Measurements from ENCODE around the gene MEN1.

The MEN1 gene

DNA sequence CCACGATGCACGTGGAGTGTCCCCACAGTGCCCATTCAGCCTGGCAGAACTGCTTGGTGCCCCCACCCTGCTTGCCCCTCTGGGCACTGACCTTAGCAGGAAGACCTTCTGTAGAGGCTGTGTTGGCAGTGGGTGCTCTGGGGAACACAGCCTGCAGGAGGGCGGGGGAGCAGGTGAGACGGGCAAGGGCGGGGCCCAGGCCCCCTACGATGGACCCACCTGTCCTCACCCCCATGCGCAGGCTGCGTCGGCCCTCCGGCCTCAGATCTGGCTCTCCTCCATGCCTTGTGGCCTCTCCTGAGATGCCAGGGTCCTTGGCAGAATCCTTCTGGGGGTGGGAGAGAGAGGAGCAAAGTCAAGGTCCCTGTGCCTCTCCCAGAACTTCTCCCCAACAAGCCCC is 23.2 kb upstream of the MEN1 start:
- TF ChIP-seq ZSCAN30 (tag by site-specific recombination; IDR thresholded peaks at IDR 0.05), result no peak
- TF ChIP-seq ZNF302 (tag by site-specific recombination; IDR thresholded peaks at IDR 0.05; ENCODE audit: low read depth), result no peak
- TF ChIP-seq ZNF670 (tag by site-specific recombination; IDR thresholded peaks at IDR 0.05; ENCODE audit: low read depth), result no peak
- TF ChIP-seq ZNF16 (tag by site-specific recombination; IDR thresholded peaks at IDR 0.05; ENCODE audit: low read depth), result no peak
- TF ChIP-seq, protein P1, sequence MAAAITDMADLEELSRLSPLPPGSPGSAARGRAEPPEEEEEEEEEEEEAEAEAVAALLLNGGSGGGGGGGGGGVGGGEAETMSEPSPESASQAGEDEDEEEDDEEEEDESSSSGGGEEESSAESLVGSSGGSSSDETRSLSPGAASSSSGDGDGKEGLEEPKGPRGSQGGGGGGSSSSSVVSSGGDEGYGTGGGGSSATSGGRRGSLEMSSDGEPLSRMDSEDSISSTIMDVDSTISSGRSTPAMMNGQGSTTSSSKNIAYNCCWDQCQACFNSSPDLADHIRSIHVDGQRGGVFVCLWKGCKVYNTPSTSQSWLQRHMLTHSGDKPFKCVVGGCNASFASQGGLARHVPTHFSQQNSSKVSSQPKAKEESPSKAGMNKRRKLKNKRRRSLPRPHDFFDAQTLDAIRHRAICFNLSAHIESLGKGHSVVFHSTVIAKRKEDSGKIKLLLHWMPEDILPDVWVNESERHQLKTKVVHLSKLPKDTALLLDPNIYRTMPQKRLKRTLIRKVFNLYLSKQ (tag by site-specific recombination; IDR thresholded peaks at IDR 0.05; ENCODE audit: borderline replicate concordance), result no peak
- TF ChIP-seq, protein P2, sequence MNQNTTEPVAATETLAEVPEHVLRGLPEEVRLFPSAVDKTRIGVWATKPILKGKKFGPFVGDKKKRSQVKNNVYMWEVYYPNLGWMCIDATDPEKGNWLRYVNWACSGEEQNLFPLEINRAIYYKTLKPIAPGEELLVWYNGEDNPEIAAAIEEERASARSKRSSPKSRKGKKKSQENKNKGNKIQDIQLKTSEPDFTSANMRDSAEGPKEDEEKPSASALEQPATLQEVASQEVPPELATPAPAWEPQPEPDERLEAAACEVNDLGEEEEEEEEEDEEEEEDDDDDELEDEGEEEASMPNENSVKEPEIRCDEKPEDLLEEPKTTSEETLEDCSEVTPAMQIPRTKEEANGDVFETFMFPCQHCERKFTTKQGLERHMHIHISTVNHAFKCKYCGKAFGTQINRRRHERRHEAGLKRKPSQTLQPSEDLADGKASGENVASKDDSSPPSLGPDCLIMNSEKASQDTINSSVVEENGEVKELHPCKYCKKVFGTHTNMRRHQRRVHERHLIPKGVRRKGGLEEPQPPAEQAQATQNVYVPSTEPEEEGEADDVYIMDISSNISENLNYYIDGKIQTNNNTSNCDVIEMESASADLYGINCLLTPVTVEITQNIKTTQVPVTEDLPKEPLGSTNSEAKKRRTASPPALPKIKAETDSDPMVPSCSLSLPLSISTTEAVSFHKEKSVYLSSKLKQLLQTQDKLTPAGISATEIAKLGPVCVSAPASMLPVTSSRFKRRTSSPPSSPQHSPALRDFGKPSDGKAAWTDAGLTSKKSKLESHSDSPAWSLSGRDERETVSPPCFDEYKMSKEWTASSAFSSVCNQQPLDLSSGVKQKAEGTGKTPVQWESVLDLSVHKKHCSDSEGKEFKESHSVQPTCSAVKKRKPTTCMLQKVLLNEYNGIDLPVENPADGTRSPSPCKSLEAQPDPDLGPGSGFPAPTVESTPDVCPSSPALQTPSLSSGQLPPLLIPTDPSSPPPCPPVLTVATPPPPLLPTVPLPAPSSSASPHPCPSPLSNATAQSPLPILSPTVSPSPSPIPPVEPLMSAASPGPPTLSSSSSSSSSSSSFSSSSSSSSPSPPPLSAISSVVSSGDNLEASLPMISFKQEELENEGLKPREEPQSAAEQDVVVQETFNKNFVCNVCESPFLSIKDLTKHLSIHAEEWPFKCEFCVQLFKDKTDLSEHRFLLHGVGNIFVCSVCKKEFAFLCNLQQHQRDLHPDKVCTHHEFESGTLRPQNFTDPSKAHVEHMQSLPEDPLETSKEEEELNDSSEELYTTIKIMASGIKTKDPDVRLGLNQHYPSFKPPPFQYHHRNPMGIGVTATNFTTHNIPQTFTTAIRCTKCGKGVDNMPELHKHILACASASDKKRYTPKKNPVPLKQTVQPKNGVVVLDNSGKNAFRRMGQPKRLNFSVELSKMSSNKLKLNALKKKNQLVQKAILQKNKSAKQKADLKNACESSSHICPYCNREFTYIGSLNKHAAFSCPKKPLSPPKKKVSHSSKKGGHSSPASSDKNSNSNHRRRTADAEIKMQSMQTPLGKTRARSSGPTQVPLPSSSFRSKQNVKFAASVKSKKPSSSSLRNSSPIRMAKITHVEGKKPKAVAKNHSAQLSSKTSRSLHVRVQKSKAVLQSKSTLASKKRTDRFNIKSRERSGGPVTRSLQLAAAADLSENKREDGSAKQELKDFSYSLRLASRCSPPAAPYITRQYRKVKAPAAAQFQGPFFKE (tag by site-specific recombination; IDR thresholded peaks at IDR 0.05; ENCODE audit: borderline replicate concordance), result no peak
- TF ChIP-seq ZNF664 (tag by site-specific recombination; IDR thresholded peaks at IDR 0.05), result no peak
- ChIA-PET CTCF (interaction anchor here (1.1 kb wide), 1 partner anchor 10 kb away, joined by 3 read pairs; no protein-coding TSS in a partner anchor), POLR2A (no interaction called here)
- Histone ChIP-seq H3K4me3 (ENCODE audit: low read depth, low read length) (no peak overlapping the region), H3K4me1 (ENCODE audit: control insufficient read depth, insufficient read depth, low read length) (no peaks in the 10 kb centered on the region), H3K36me3 (ENCODE audit: control insufficient read depth in 2 of 2, insufficient read depth in 1 of 2, low read length in 2 of 2) (peaks cover 0 to 21% of the 10 kb centered on the region in 2 experiments; a peak in 1 of 3 replicates), H3K9me3 (ENCODE audit: control insufficient read depth, insufficient read depth, low read depth, low read length) (no peaks in the 10 kb centered on the region), H3K27ac (ENCODE audit: extremely low read depth, low read depth, low read length) (no peak overlapping the region)

DNA sequence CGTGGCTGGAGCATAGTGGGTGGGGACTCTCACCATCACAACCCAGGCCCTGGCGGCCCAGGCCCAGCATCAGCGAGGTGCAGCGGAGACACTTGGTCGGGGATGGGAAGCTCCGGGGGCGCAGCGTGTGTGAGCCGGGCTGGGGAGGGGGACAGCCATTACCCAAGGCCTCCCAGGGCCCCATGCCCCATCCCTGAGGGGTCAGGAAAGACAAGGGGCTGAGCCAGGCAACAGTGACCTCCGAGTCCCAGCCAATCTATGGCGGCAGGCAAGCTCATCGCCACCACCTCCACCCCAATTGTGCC is 22.8 kb upstream of the MEN1 start:
- H3K36me3 ChIP-seq (ENCODE audit: control insufficient read depth in 2 of 2, insufficient read depth in 1 of 2, low read length in 2 of 2), result peaks cover 0 to 21% of the 10 kb centered on the region in 2 experiments; a peak in 1 of 3 replicates
- CTCF ChIA-PET, result no interaction called here
- H3K9me3 ChIP-seq (ENCODE audit: control insufficient read depth, insufficient read depth, low read depth, low read length), result no peaks in the 10 kb centered on the region
- POLR2A ChIA-PET, result no interaction called here
- H3K4me3 ChIP-seq (ENCODE audit: low read depth, low read length), result no peak overlapping the region
- no peak overlapping the region for H3K27ac ChIP-seq (ENCODE audit: extremely low read depth, low read depth, low read length)
- H3K4me1 ChIP-seq (ENCODE audit: control insufficient read depth, insufficient read depth, low read length), result no peaks in the 10 kb centered on the region
- TF ChIP-seq ZNF530 (tag by site-specific recombination; IDR thresholded peaks at IDR 0.05; ENCODE audit: low read depth) (no peak), REPIN1 (tag by site-specific recombination; IDR thresholded peaks at IDR 0.05; ENCODE audit: low read depth) (no peak), SCRT1 (tag by site-specific recombination; IDR thresholded peaks at IDR 0.05; ENCODE audit: borderline replicate concordance) (no peak), ZFP41 (tag by site-specific recombination; IDR thresholded peaks at IDR 0.05; ENCODE audit: borderline replicate concordance) (no peak), ZNF426 (tag by site-specific recombination; IDR thresholded peaks at IDR 0.05) (no peak), ZNF548 (tag by site-specific recombination; IDR thresholded peaks at IDR 0.05) (no peak), ZBTB20 (tag by site-specific recombination; IDR thresholded peaks at IDR 0.05) (no peak), ZNF510 (tag by site-specific recombination; IDR thresholded peaks at IDR 0.05; ENCODE audit: insufficient replicate concordance) (no peak), ZNF354C (tag by site-specific recombination; IDR thresholded peaks at IDR 0.05; ENCODE audit: borderline replicate concordance, low read depth) (no peak), ZNF302 (tag by site-specific recombination; IDR thresholded peaks at IDR 0.05; ENCODE audit: low read depth) (no peak), ZNF423 (tag by site-specific recombination; IDR thresholded peaks at IDR 0.05) (no peak), ZNF747 (tag by site-specific recombination; IDR thresholded peaks at IDR 0.05) (no peak), SP2 (tag by site-specific recombination; IDR thresholded peaks at IDR 0.05) (no peak)
- TF ChIP-seq, protein P3, sequence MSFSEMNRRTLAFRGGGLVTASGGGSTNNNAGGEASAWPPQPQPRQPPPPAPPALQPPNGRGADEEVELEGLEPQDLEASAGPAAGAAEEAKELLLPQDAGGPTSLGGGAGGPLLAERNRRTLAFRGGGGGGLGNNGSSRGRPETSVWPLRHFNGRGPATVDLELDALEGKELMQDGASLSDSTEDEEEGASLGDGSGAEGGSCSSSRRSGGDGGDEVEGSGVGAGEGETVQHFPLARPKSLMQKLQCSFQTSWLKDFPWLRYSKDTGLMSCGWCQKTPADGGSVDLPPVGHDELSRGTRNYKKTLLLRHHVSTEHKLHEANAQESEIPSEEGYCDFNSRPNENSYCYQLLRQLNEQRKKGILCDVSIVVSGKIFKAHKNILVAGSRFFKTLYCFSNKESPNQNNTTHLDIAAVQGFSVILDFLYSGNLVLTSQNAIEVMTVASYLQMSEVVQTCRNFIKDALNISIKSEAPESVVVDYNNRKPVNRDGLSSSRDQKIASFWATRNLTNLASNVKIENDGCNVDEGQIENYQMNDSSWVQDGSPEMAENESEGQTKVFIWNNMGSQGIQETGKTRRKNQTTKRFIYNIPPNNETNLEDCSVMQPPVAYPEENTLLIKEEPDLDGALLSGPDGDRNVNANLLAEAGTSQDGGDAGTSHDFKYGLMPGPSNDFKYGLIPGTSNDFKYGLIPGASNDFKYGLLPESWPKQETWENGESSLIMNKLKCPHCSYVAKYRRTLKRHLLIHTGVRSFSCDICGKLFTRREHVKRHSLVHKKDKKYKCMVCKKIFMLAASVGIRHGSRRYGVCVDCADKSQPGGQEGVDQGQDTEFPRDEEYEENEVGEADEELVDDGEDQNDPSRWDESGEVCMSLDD (tag by site-specific recombination; IDR thresholded peaks at IDR 0.05), result no peak
- TF ChIP-seq, protein P4, sequence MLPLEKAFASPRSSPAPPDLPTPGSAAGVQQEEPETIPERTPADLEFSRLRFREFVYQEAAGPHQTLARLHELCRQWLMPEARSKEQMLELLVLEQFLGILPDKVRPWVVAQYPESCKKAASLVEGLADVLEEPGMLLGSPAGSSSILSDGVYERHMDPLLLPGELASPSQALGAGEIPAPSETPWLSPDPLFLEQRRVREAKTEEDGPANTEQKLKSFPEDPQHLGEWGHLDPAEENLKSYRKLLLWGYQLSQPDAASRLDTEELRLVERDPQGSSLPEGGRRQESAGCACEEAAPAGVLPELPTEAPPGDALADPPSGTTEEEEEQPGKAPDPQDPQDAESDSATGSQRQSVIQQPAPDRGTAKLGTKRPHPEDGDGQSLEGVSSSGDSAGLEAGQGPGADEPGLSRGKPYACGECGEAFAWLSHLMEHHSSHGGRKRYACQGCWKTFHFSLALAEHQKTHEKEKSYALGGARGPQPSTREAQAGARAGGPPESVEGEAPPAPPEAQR (tag by site-specific recombination; IDR thresholded peaks at IDR 0.05), result no peak

Measured in HEK293 (cell line).